Tibial artery (tissue), 4 donors: ENCODE measurements around the gene PPFIBP2.

Source experiments
- DNase-seq, 2 donors: peaks; one replicate each; pipeline ENCODE4 v3.0.0-alpha.2; 2019
- H3K27ac ChIP-seq, 2 donors: fragments of 200-600 bp; sonication (generic) in 1 of 2; 1 replicate in 1 of 2; 2 replicates in 1 of 2; pipeline ENCODE4 v1.5.1; 2018 to 2019; ENCODE audit warnings: mild to moderate bottlenecking in 1 of 2
- H3K27me3 ChIP-seq, 2 donors: fragments of 200-600 bp; sonication (generic) in 1 of 2; one replicate each; pipeline versions ENCODE4 v1.5.1 to v1.6.0; 2016 to 2019
- H3K36me3 ChIP-seq, 3 donors: fragments of 200-600 bp; sonication (generic) in 2 of 3; one replicate each; pipeline ENCODE4 v1.5.1; 2016 to 2019; ENCODE audit warnings: mild to moderate bottlenecking in 2 of 3
- H3K4me1 ChIP-seq, 4 donors: fragments of 200-600 bp; sonication (generic) in 2 of 4; 1 replicate in 3 of 4; 2 replicates in 1 of 4; pipeline ENCODE4 v1.5.1; 2016 to 2019
- H3K4me3 ChIP-seq, 2 donors: fragments of 200-600 bp; sonication (generic) in 1 of 2; 1 replicate in 1 of 2; 2 replicates in 1 of 2; pipeline ENCODE4 v1.5.1; 2018 to 2019; ENCODE audit warnings: mild to moderate bottlenecking in 2 of 2
- H3K9me3 ChIP-seq, 3 donors: fragments of 200-600 bp; sonication (generic) in 1 of 3; one replicate each; pipeline ENCODE4 v1.5.1; 2016 to 2019
- CTCF ChIP-seq, 2 experiments: fragments of 200-600 bp in 1 of 2; fragments of 450-650 bp in 1 of 2; IDR thresholded peaks; one replicate each; pipeline ENCODE4 v1.5.1; 2017 to 2019; ENCODE audit warnings: antibody characterized with exemption in 2 of 2, mild to moderate bottlenecking in 1 of 2, moderate library complexity in 1 of 2
- intact Hi-C: fragments of 100-400 bp; cut with DNase I; formaldehyde crosslinking; loops from one replicate; pipeline ENCODE4 v1.15.0; 2023; ENCODE audit warnings: low total_unique reads

Gene PPFIBP2

DNA sequence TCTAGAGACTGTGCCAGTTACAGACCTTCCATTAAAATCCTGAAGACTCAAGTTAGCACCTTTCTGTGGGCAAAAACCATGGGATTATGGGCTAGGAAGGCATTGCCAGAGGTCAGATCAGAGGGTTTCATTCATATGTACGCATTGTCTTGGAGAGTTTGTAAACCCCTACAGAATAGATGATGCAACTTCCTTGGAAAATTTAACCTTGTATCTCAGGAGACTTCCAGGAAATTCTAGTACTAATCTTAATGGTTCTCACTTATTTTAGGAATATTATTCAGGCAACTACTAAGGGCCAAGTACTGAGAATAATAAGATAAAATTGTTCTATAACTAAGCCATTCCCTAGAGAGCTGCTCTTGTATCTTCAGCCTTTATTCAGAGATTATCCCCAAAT is 21.5 kb upstream of the PPFIBP2 start:
- Histone ChIP-seq H3K9me3 (no peaks in the 10 kb centered on the region), H3K4me1 (peaks cover 0 to 2% (median under 1%) of the 10 kb centered on the region in 4 donors), H3K27ac (no peak overlapping the region), H3K27me3 (no peaks in the 10 kb centered on the region), H3K4me3 (no peak overlapping the region), H3K36me3 (peaks cover 0 to 9% (median 0%) of the 10 kb centered on the region in 3 donors)
- no peak for TF ChIP-seq CTCF (IDR thresholded peaks at IDR 0.05)
- intact Hi-C loops: no loop called here
- DNase-seq: no peak

GRCh38 chr11:7493670-7494069 is 20.1 kb upstream of the PPFIBP2 start:
- Histone ChIP-seq H3K36me3 (peaks cover 0 to 9% (median 0%) of the 10 kb centered on the region in 3 donors), H3K9me3 (no peaks in the 10 kb centered on the region), H3K4me3 (no peak overlapping the region), H3K27ac (no peak overlapping the region), H3K4me1 (no peaks in the 10 kb centered on the region), H3K27me3 (no peaks in the 10 kb centered on the region)
- DNase-seq: no peak
- no peak for TF ChIP-seq CTCF (IDR thresholded peaks at IDR 0.05)
- intact Hi-C loops: no loop called here

- Histone ChIP-seq H3K9me3 (no peaks in the 10 kb centered on the region), H3K27me3 (no peaks in the 10 kb centered on the region), H3K36me3 (peaks cover 0 to 9% (median 0%) of the 10 kb centered on the region in 3 donors), H3K27ac (no peak overlapping the region), H3K4me1 (no peaks in the 10 kb centered on the region), H3K4me3 (no peak overlapping the region)
- DNase-seq: no peak
- no peak for TF ChIP-seq CTCF (IDR thresholded peaks at IDR 0.05)
- intact Hi-C loops: no loop called here
Observed at GRCh38 chr11:7494086-7494745, 19.6 kb upstream of the PPFIBP2 start.

DNA sequence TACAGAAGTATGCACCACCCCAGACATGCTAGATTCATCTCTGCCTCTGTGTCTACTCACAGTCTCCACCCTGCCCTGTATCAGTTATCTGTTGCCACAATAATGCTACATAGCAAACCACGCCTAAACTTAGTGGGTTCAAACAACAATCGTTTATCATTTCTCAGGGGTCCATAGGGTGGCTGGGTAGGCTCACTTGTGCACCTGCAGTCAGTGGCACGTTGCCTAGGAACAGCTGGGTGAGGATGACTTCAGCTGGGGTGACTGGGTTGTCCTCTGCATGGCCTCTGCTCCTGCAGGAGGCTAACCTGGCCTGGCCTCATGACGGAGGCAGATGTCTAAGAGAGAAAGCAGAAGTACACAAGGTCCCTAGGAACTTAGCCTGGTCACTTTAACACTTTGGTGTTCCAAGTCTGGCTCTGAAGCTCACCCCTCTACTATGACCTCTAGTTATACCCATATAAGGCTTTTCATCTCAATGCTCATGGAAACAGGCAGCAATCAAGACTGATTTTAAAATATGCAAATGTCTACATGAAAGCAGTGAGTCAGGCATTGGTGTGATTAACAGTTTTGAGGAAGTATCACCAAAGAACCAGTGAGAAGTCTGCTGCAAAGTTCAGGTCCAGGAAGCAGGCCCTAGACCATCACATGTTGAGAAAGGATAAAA is 17.8 kb upstream of the PPFIBP2 start:
- TF ChIP-seq CTCF (IDR thresholded peaks at IDR 0.05): no peak
- no peak overlapping the region for H3K27ac ChIP-seq
- no peak overlapping the region for H3K4me3 ChIP-seq
- H3K36me3 ChIP-seq: peaks cover 0 to 9% (median 0%) of the 10 kb centered on the region in 3 donors
- no peak for DNase-seq
- H3K9me3 ChIP-seq: no peaks in the 10 kb centered on the region
- intact Hi-C loops: no loop called here
- no peaks in the 10 kb centered on the region for H3K27me3 ChIP-seq
- no peaks in the 10 kb centered on the region for H3K4me1 ChIP-seq

DNA sequence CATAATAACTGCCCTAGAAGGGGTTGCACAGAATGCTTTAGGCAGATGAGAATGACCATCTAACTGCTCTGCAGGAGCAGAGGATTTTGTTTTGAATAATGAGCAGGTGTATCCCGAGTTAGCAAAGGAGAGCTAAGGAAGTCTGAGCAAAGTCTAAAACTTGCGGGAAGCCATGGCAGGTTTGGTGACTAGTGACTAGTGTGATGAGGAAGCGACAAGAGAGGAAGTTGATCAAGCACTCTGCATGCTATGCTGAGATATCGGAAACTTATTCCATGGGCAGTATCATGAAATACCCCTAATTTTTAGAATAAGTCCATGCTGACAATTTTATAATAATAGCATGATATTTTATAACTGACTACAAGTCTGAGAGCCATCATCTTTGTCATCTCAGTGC is 15.6 kb upstream of the PPFIBP2 start:
- Histone ChIP-seq H3K27me3 (no peaks in the 10 kb centered on the region), H3K4me1 (no peaks in the 10 kb centered on the region), H3K27ac (no peak overlapping the region), H3K4me3 (no peak overlapping the region), H3K9me3 (no peaks in the 10 kb centered on the region), H3K36me3 (peaks cover 0 to 8% (median 0%) of the 10 kb centered on the region in 3 donors)
- no peak for DNase-seq
- TF ChIP-seq CTCF (IDR thresholded peaks at IDR 0.05): no peak
- intact Hi-C loops: no loop called here
